Panc1 (cell line): ENCODE data around the gene KIR2DL3.

Experiments used
- POLR2AphosphoS5 ChIP-seq: IDR thresholded peaks from 2 replicates; pipeline ENCODE4 v1.6.1; 2012; ENCODE audit warnings: mild to moderate bottlenecking, low read depth, low read length, moderate library complexity
- SIN3A ChIP-seq: IDR thresholded peaks from 2 replicates; pipeline ENCODE4 v1.6.1; 2012; ENCODE audit warnings: low read depth, mild to moderate bottlenecking, low read length, moderate library complexity, borderline replicate concordance; ENCODE audit not compliant: insufficient read depth
- TF ChIP-seq, protein P1 (sequence below): fragments of 450-650 bp; IDR thresholded peaks from 2 replicates; pipeline ENCODE4 v1.5.1; 2017; ENCODE audit warnings: mild to moderate bottlenecking
- TF ChIP-seq, protein P2 (sequence below), 2 experiments: IDR thresholded peaks; 2 replicates each; pipeline ENCODE4 v1.6.1; 2011 to 2012; ENCODE audit warnings: low read depth in 2 of 2, control low read depth in 1 of 2, low read length in 1 of 2, mild to moderate bottlenecking in 1 of 2, moderate library complexity in 1 of 2; ENCODE audit not compliant: insufficient read depth in 1 of 2

DNA sequence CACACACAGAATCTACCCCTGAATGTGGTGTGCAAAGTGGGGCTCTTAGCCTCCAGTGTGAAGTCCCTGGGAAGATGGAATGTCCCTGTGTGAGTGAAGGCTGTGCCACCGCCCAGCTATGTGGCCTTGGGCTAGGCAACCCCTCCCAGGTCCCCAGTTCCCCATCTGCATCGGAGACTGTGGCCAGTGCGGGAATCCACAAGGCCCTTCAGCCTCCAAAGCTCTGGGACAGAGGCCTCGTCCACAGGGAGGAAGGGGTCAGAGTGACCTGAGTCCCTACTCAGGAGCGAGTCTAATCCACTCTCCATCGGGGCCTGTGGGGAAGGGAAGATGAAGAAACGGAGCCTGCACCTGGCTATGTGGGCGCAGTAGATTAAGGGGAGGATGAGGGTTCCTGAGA, 33.4 kb upstream of the KIR2DL3 start:
- TF ChIP-seq, protein P1, sequence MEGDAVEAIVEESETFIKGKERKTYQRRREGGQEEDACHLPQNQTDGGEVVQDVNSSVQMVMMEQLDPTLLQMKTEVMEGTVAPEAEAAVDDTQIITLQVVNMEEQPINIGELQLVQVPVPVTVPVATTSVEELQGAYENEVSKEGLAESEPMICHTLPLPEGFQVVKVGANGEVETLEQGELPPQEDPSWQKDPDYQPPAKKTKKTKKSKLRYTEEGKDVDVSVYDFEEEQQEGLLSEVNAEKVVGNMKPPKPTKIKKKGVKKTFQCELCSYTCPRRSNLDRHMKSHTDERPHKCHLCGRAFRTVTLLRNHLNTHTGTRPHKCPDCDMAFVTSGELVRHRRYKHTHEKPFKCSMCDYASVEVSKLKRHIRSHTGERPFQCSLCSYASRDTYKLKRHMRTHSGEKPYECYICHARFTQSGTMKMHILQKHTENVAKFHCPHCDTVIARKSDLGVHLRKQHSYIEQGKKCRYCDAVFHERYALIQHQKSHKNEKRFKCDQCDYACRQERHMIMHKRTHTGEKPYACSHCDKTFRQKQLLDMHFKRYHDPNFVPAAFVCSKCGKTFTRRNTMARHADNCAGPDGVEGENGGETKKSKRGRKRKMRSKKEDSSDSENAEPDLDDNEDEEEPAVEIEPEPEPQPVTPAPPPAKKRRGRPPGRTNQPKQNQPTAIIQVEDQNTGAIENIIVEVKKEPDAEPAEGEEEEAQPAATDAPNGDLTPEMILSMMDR, result no peak
- TF ChIP-seq POLR2AphosphoS5 (no peak), SIN3A (no peak)
- TF ChIP-seq, protein P2, sequence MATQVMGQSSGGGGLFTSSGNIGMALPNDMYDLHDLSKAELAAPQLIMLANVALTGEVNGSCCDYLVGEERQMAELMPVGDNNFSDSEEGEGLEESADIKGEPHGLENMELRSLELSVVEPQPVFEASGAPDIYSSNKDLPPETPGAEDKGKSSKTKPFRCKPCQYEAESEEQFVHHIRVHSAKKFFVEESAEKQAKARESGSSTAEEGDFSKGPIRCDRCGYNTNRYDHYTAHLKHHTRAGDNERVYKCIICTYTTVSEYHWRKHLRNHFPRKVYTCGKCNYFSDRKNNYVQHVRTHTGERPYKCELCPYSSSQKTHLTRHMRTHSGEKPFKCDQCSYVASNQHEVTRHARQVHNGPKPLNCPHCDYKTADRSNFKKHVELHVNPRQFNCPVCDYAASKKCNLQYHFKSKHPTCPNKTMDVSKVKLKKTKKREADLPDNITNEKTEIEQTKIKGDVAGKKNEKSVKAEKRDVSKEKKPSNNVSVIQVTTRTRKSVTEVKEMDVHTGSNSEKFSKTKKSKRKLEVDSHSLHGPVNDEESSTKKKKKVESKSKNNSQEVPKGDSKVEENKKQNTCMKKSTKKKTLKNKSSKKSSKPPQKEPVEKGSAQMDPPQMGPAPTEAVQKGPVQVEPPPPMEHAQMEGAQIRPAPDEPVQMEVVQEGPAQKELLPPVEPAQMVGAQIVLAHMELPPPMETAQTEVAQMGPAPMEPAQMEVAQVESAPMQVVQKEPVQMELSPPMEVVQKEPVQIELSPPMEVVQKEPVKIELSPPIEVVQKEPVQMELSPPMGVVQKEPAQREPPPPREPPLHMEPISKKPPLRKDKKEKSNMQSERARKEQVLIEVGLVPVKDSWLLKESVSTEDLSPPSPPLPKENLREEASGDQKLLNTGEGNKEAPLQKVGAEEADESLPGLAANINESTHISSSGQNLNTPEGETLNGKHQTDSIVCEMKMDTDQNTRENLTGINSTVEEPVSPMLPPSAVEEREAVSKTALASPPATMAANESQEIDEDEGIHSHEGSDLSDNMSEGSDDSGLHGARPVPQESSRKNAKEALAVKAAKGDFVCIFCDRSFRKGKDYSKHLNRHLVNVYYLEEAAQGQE (IDR thresholded peaks at IDR 0.05; ENCODE audit: insufficient read depth in 1 of 2, low read depth in 2 of 2, low read length in 1 of 2), result no peak
